BJ (cell line): Measurements from ENCODE around the gene EN1. TPM values are rescaled to one million over a fixed set of nuclear protein-coding genes. Genes with fewer than 3 reads are reported as not detected.

Source experiments
- CTCF ChIA-PET: fragments of 350-600 bp; formaldehyde crosslinking; extraction: SDS; loops from one replicate; lab custom pipeline; 2021; ENCODE audit warnings: antibody characterized with exemption, inconsistent platforms; lab: Yijun Ruan, JAX
- POLR2A ChIA-PET: fragments of 300-600 bp; sonication (Branson Sonifier 250); formaldehyde crosslinking; extraction: SDS; loops from one replicate; lab custom pipeline; 2021; ENCODE audit warnings: antibody characterized with exemption; lab: Charles Lee
- DNase-seq: peaks from one replicate; pipeline ENCODE4 v3.0.0-alpha.2; 2011; ENCODE audit warnings: low read depth
- H3K27me3 ChIP-seq: 2 replicates; pipeline ENCODE4 v1.6.0; 2011; ENCODE audit warnings: low read length; ENCODE audit not compliant: control insufficient read depth, insufficient read depth
- H3K36me3 ChIP-seq: 2 replicates; pipeline ENCODE4 v1.5.1; 2011; ENCODE audit warnings: low read length; ENCODE audit not compliant: control insufficient read depth, insufficient read depth
- H3K4me3 ChIP-seq: 2 replicates; pipeline ENCODE4 v1.5.1; 2011; ENCODE audit warnings: low read depth, mild to moderate bottlenecking, control low read depth, low read length
- polyA plus RNA-seq: library from polyadenylated mRNA; depleted of rRNA; stranded (reverse); fragments of >200 nt; gene quantifications from 2 replicates; pipeline ENCODE4 v1.2.3, GENCODE V29; 2011
- TF ChIP-seq, protein P1 (sequence below): IDR thresholded peaks from 2 replicates; pipeline ENCODE4 v1.5.1; 2011; ENCODE audit warnings: low read depth, mild to moderate bottlenecking, control low read depth, inconsistent platforms, low read length, moderate library complexity; ENCODE audit not compliant: insufficient read depth

EN1 gene
- polyA plus RNA-seq, 1 experiment, result not detected

DNA sequence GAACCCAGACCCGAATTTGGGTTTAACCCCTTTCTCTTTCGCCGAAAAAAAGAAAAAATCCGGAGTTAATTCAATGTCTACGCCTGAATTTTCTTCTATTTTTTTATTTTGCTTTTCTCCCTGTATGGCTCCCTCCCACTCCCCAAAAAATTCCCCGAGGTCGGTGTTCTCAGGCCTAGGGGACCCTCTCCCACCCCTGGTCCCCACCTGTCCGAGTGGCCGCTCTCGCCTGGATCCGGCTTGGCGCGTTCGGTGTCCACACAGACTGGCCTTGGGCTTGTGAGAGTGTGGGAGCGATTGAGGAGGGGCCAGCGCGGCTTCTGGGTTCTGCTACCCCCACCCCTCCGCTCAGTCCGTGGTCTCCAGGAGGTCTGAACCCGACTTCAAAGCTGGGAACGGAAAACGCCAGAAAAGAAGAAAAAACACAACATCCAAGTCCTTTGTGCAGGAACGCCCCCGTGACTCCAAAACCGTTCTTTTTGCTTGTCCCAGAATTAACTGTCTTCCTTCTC is 5.7 kb upstream of the EN1 start:
- Histone ChIP-seq H3K27me3 (peaks cover 84% of the 10 kb centered on the region), H3K4me3 (no peak overlapping the region), H3K36me3 (no peaks in the 10 kb centered on the region)
- TF ChIP-seq, protein P1, sequence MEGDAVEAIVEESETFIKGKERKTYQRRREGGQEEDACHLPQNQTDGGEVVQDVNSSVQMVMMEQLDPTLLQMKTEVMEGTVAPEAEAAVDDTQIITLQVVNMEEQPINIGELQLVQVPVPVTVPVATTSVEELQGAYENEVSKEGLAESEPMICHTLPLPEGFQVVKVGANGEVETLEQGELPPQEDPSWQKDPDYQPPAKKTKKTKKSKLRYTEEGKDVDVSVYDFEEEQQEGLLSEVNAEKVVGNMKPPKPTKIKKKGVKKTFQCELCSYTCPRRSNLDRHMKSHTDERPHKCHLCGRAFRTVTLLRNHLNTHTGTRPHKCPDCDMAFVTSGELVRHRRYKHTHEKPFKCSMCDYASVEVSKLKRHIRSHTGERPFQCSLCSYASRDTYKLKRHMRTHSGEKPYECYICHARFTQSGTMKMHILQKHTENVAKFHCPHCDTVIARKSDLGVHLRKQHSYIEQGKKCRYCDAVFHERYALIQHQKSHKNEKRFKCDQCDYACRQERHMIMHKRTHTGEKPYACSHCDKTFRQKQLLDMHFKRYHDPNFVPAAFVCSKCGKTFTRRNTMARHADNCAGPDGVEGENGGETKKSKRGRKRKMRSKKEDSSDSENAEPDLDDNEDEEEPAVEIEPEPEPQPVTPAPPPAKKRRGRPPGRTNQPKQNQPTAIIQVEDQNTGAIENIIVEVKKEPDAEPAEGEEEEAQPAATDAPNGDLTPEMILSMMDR, result no peak
- DNase-seq, result no peak
- CTCF ChIA-PET, result interaction anchor here (1.1 to 4.7 kb wide), 3 partner anchors 328 to 631 kb away, joined by 3 to 35 read pairs (median 4); no protein-coding TSS in a partner anchor
- POLR2A ChIA-PET, result no interaction called here

DNA sequence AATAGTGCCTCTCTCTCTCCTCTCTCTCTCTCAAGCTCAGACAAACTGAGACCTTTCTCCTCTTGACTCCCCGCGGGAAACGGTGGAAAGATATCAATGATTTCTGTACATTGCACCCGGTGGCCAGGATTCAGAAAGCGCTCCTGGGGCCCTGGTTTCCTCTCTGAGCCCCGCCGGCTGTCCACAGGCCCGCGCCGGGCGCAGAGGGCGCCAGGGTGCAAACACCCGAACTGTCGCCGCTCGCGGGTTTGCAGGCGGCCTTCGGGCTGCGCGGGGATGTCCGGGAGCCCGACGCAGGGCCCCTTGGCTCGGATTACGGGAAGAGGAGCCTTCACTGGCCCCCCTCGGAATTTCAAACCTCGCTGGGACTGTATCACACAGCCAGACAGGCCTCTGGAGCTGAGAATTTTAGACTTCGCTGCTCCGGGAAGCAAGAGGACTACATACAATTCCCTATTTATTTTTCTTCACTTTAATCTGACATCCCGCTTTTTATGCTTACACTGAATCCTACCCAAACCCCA is 5.2 kb upstream of the EN1 start:
- TF ChIP-seq, protein P1, result no peak
- Histone ChIP-seq H3K4me3 (no peak overlapping the region), H3K27me3 (peaks cover 83% of the 10 kb centered on the region), H3K36me3 (no peaks in the 10 kb centered on the region)
- POLR2A ChIA-PET, result no interaction called here
- no peak for DNase-seq
- CTCF ChIA-PET, result interaction anchor here (1.1 to 4.7 kb wide), 3 partner anchors 328 to 630 kb away, joined by 3 to 35 read pairs (median 4); no protein-coding TSS in a partner anchor

DNA sequence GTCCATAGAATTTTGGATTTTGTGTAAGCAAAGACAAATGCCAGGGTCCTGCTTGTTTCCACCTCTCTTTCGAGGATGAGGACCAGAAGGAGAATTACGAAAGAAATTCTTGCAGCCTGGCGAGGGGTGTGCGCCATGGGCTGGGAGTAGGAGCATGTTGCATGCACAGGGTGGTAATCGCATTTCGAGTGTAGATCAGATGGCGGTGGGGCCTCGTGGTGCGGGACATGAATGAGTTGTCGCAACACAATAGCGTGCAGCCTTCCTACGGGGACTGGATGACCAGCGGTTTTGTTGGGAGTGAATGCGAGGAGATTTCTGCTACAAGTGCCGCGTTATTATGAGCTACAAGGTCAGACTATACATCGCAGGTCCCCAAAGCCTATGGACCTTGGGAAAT is 4.2 kb upstream of the EN1 start:
- POLR2A ChIA-PET, result no interaction called here
- H3K27me3 ChIP-seq, result peaks cover 73% of the 10 kb centered on the region
- no peak for DNase-seq
- TF ChIP-seq, protein P1, result no peak
- no peaks in the 10 kb centered on the region for H3K36me3 ChIP-seq
- CTCF ChIA-PET, result interaction anchor here (1.1 to 4.7 kb wide), 2 partner anchors 359 to 629 kb away, joined by 3 to 35 read pairs; no protein-coding TSS in a partner anchor
- H3K4me3 ChIP-seq, result no peak overlapping the region

DNA sequence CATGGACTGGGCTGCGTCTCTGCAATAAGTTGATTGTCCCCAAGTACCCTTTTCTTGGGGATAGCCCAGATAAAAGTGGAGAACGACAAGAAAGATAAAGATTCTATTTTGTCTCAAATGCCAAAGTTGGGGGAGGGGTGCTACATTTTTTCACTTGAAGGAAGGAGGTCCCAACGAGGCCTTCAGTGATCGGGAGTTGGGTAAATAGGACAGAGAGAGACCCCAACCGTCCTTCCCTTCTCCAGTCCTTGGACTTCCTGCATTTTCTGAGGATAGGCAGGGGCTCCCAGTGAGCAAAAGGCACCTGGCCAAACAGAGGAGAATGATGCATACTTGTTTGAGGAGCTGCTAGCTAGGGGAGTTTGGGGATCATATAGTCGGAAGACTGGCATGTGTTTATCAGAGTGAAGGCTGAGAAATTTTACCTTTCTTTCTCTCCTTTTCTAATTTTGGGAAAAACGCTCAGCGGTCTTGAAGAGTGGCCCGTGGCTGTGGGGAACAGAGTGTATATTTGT is 3.5 kb upstream of the EN1 start:
- ChIA-PET POLR2A (no interaction called here), CTCF (interaction anchor here (2.7 kb wide), 1 partner anchor 31 kb away, joined by 10 read pairs; no protein-coding TSS in a partner anchor)
- no peak for DNase-seq
- TF ChIP-seq, protein P1, result no peak
- H3K27me3 ChIP-seq, result peaks cover 70% of the 10 kb centered on the region
- no peak overlapping the region for H3K4me3 ChIP-seq
- H3K36me3 ChIP-seq, result no peaks in the 10 kb centered on the region

DNA sequence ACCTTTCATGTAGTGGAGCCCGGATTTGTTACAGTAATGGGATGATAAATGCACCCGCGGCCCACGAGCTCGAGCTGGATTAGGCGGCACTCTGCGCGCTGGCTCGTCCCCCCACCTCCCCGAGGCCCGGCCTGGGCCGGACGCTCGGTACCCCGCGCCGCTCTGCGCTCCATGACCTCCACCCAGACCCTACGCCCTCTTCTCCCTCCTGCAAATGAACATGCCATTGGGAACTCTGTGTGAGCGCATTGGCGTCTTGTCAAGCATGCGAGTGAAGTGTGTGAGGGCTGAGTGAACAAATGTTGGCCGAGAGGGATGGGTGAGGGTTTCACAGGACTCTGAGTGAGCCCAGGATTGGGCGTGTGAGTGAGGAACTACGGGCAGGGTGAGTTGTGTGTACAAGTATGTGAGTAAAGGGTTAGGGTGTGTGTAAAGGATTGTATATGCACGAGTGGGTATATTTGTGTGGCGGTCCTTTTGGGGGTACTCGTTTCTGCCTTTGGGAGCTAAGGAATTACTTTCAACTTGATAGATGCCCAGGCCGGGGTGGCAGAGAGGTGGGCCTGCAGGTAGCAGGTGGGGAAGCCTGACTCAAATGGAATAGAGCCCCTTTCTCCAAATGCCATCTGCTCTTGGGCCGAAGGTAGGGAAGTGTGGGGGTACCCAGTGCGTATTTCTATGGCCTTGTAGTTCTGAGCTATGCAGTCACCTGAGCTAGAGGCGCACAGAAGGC is 2.9 kb upstream of the EN1 start:
- H3K4me3 ChIP-seq, result no peak overlapping the region
- TF ChIP-seq, protein P1, result no peak
- H3K27me3 ChIP-seq, result peaks cover 74% of the 10 kb centered on the region
- CTCF ChIA-PET, result interaction anchor here (2.7 kb wide), 1 partner anchor 32 kb away, joined by 10 read pairs; no protein-coding TSS in a partner anchor
- DNase-seq, result no peak
- H3K36me3 ChIP-seq, result no peaks in the 10 kb centered on the region
- POLR2A ChIA-PET, result no interaction called here
